ENCODE results near the gene TFF3.

TFF3 gene

GRCh38 chr21:42266971-42267556 is 48.1 kb downstream of the TFF3 start:
- DNase-seq (ENCODE audit: low read depth in 2 of 2): no peak

GRCh38 chr21:42265231-42265812 is 49.9 kb downstream of the TFF3 start:
- no peak for DNase-seq (ENCODE audit: low read depth in 2 of 2)

DNA sequence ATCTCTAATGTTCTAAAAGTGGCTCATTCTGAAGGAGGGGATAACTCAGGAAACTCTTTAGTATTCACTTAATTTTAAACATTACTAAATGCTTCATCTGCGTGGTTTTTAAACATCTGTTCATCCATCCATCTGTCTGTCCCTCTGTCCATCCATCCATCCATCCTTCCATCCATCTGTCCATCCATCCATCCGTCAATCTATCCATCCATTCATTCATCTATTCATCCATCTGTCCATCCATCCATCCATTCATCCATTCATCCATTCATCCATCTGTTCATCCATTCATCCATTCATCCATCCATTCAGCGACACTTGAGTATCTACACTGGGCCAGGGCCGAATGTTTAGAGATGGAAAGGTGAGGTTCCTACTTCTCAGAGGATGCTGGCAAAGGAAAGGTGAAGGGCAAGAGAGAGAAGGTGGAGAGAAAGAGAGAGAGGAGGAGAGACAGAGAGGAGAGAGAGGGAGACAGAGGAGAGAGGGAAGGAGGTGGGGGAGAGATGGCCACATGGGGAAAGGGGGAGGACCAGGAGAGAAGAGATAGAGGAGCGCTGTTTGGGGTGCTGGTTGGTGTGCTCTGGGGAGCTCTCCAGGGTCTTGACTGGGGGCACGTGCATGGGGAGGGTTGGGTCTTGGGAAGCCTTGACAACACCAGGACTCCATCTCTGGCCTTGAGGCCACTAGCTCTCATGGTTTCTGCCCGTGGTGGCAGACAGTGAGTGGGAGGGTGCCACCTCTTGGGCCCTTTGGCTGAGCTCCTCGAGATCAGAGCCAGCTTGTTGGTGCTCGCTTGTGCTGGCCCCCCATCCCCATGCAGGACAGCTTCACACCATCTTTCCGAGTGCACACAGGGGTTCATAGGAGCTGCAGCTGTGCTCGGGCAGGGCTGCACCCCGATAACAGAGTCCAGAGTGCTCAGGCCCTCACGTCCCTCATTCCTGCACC is 50.7 kb downstream of the TFF3 start:
- DNase-seq (ENCODE audit: low read depth in 2 of 2): no peak

GRCh38 chr21:42263591-42264131 is 51.5 kb downstream of the TFF3 start:
- no peak for DNase-seq (ENCODE audit: low read depth in 2 of 2)

DNA sequence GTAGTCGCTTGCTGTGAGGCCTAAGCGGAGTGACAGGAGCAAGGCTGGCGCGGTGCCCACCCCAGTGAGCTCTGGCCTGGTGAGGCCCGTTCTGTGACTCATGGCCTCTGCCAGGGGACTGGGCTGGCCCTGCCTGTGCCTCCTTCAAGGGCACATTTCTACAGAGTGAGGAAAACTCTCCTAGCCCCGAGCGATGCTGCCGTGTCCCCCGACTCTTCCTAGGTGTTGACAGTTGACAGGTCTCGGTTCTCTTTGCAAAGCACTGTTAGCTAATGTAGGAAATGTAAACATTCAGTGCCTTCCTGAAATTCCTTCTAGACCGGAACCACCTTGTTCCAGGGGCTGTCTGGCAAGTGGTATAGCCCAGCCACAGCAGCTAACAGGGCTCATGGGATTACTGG is 52.4 kb downstream of the TFF3 start:
- no peak for DNase-seq (ENCODE audit: low read depth in 2 of 2)

DNA sequence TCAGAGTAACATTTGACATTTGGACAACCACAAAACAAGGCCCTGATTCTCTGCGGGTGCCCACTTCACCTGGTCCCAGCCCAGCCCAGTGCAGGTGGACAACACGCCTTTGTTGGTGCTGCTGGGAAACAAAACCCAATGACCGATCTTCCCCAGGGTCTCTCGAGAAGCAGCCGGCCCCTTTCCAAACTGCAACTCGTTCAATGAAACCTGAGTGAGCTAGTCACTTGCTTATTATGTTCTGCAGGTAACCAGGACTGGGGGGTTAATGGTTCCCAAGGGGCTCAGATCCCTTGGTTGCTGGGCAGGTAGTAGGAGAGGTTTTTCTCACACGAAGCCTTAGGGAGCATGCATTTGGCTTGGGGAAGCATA is 53.4 kb downstream of the TFF3 start:
- DNase-seq (ENCODE audit: low read depth in 2 of 2): no peak

Measured in stimulated activated CD8-positive, alpha-beta memory T cell treated with anti-CD3 and anti-CD28 coated beads, Interleukin-7, amount 100 ng/mL, for 1 hour (primary cell).